GM13977 (cell line): Measurements from ENCODE around the gene NPAS3.

Source experiments
- DNase-seq: peaks from one replicate; pipeline ENCODE4 v3.0.0; 2012; ENCODE audit warnings: low spot score
- CTCF ChIP-seq: IDR thresholded peaks from 2 replicates; pipeline ENCODE4 v1.5.1; 2012; ENCODE audit warnings: mild to moderate bottlenecking, control low read depth; ENCODE audit not compliant: insufficient read depth; ENCODE audit errors: extremely low read depth, missing control alignments
- in situ Hi-C: fragments of 300-500 bp; cut with MboI; formaldehyde crosslinking; loops from one replicate; pipeline ENCODE4 v1.12.0; 2022; ENCODE audit warnings: low sequenced_read_pairs, low pct_unique_long_range_greater_than_20kb, mixed read lengths, inconsistent platforms; ENCODE audit not compliant: unreplicated experiment

The NPAS3 gene

DNA sequence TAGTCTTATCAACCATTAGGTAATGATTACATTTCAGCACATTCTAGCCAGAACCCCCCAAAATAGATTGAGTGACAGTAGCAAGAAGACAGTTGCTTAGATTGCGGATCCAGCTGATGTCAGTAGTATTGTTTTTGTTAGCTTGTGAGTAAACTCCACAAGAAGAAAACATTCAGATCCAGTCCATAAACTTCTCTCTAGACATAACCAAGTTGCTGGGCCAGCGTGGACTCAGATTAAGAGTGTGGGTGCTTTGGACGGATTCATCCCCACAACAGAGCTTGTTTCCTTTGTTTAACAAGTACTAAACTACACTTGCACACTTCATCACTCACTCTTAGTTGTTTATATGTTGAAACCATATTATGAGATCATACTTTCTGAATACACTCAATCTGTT lies 293.4 kb downstream of the NPAS3 start:
- in situ Hi-C loops = no loop called here
- no peak for DNase-seq
- no peak for TF ChIP-seq CTCF

- DNase-seq = no peak
- in situ Hi-C loops = no loop called here
- no peak for TF ChIP-seq CTCF
These were observed 298.5 kb downstream of the NPAS3 start for GRCh38 chr14:33237115-33237740.

DNA sequence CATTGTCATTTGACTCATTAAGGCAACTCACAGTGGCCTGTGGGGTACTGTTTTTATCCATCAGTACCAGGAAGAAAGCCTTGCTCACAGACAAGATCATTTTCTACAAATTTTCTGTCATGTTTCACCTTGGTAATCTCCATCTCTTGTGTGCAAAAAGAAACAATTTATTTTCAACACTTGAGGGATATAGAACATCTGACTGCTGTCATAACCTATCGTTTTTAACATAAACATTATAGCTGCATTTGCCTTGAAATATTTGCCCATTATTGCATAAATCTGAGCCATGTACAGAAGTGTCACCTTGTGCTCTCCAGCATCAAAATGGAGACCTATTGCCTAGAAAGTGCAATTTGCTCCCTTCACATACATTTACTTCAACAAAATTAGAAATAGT lies 300.8 kb downstream of the NPAS3 start:
- in situ Hi-C loops = no loop called here
- TF ChIP-seq CTCF = no peak
- DNase-seq = no peak

DNA sequence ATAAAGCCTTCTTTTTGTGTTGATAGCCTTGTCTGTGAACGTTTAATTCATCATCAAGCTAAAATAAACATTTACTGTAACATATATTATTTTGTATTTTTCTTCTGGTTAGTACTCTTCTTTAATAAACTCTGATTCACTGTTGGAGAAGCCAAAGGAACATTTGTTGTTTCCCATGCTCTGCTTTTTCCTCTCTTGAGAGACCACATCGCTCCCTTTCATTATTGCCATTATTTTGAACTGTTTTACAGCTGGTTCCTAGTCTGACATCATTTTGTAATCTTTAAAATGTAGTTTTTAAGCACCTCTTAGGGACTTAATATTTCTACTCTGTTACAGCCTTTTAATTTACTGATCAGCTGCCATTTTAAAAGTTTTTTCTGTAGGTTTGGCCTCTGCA lies 301.8 kb downstream of the NPAS3 start:
- TF ChIP-seq CTCF = no peak
- in situ Hi-C loops = no loop called here
- DNase-seq = no peak

GRCh38 chr14:33241331-33241730 lies 302.7 kb downstream of the NPAS3 start:
- in situ Hi-C loops = no loop called here
- DNase-seq = no peak
- no peak for TF ChIP-seq CTCF

DNA sequence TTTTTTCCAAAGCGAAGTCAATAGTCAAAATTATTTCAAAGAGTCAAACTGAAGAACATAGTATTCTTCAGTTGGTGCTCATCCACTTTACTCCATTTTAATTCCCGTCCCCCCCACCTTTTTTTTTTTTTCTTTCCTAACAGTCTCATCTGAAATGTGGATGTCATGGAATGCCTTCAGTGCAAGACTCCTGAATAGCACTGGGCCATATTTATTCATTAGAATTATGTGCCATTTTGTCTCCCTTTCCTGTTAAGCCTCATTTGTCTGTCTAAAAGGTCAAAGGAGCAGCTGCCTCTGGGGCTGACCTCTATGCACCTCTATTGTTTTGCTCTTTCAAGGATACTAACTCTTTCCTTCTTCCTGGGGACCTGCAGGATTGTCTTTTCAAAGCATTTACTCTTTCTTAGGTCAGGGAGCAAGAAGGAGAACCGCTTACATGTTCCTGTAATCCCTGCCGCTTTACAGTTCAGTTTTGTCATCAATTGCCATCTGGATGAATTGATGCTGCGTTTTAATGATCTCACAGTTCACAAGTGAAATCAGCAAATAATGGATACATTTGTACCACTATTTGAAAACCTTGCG lies 310.6 kb downstream of the NPAS3 start:
- no peak for DNase-seq
- in situ Hi-C loops = no loop called here
- TF ChIP-seq CTCF = no peak
